Lung (tissue), 12 donors: ENCODE measurements around the gene PRKG1. TPM values are rescaled to one million over a fixed set of nuclear protein-coding genes. Genes with fewer than 3 reads are reported as not detected.

Experiments
- ATAC-seq: fragments of 200-7000 bp; cut with Tn5 transposase; one replicate; pipeline ENCODE4 v1.9.1; 2020; ENCODE audit warnings: moderate number of reproducible peaks; ENCODE audit not compliant: insufficient read depth, low FRiP score
- DNase-seq, 3 donors: peaks; one replicate each; pipeline ENCODE4 v3.0.0-alpha.2; 2013 to 2017
- H3K27ac ChIP-seq, 2 donors: one replicate each; pipeline ENCODE4 v1.5.1; 2013; ENCODE audit warnings: mild to moderate bottlenecking in 2 of 2, moderate library complexity in 2 of 2, control low read depth in 1 of 2, inconsistent platforms in 1 of 2, low read depth in 1 of 2, low read length in 1 of 2
- H3K27me3 ChIP-seq, 3 donors: one replicate each; pipeline ENCODE4 v1.5.1; 2013; ENCODE audit warnings: low read length in 2 of 3; ENCODE audit not compliant: control insufficient read depth in 3 of 3, insufficient read depth in 3 of 3
- H3K36me3 ChIP-seq, 4 donors: one replicate each; pipeline ENCODE4 v1.5.1; 2013; ENCODE audit warnings: low read length in 4 of 4, mild to moderate bottlenecking in 1 of 4, moderate library complexity in 1 of 4; ENCODE audit not compliant: control insufficient read depth in 4 of 4, insufficient read depth in 4 of 4
- H3K4me1 ChIP-seq, 5 donors: one replicate each; pipeline ENCODE4 v1.5.1; 2013; ENCODE audit warnings: low read length in 5 of 5, mild to moderate bottlenecking in 2 of 5, moderate library complexity in 1 of 5; ENCODE audit not compliant: control insufficient read depth in 5 of 5, insufficient read depth in 5 of 5
- H3K4me3 ChIP-seq: one replicate; pipeline ENCODE4 v1.5.1; 2013; ENCODE audit warnings: mild to moderate bottlenecking, control low read depth, moderate library complexity
- H3K9ac ChIP-seq, 2 donors: one replicate each; pipeline ENCODE4 v1.5.1; 2013; ENCODE audit warnings: low read length in 2 of 2, control low read depth in 1 of 2; ENCODE audit not compliant: insufficient read depth in 1 of 2
- H3K9me3 ChIP-seq, 4 donors: one replicate each; pipeline ENCODE4 v1.5.1; 2013; ENCODE audit warnings: low read length in 3 of 4, mild to moderate bottlenecking in 1 of 4, moderate library complexity in 1 of 4; ENCODE audit not compliant: control insufficient read depth in 4 of 4, insufficient read depth in 3 of 4
- CTCF ChIP-seq: IDR thresholded peaks from 2 replicates; pipeline ENCODE4 v1.5.1; 2012; ENCODE audit warnings: mild to moderate bottlenecking; ENCODE audit errors: control extremely low read depth, extremely low read depth
- WGBS, 2 donors: extraction: QIAGEN DNeasy Blood & Tissue Kit; methylation state at CpG; one replicate each; pipeline ENCODE4 v1.1.7; 2013; 5-methylcytosine and 5-hydroxymethylcytosine counted together
- polyA plus RNA-seq, 2 donors: library from polyadenylated mRNA; stranded (reverse); fragments of 200-250 nt; gene quantifications; one replicate each; pipeline ENCODE4 v1.2.1, GENCODE V29; 2013
- total RNA-seq, 2 donors: library from RNA; depleted of rRNA in 1 of 2; stranded (reverse); fragments of >200 nt in 1 of 2; gene quantifications; one replicate each; pipeline ENCODE4 v1.2.1, GENCODE V29; 2014 to 2021
- donor health status: control.
- donor health status: control.
- donor health status: Bipolar disorder and iron deficiency.
- donor health status: healthy.
- donor health status: DM: yes; HTN: yes; CAD: no.

The PRKG1 gene
- total and polyA plus RNA-seq, 4 donors = 2.1 to 50.8 (median 15.1) TPM

- Histone ChIP-seq H3K9me3 (no peaks in the 10 kb centered on the region), H3K27ac (no peak overlapping the region), H3K9ac (no peak overlapping the region), H3K4me3 (no peak overlapping the region), H3K27me3 (no peaks in the 10 kb centered on the region), H3K36me3 (no peaks in the 10 kb centered on the region), H3K4me1 (peaks cover 0 to 8% (median 2%) of the 10 kb centered on the region in 5 donors)
- ATAC-seq = no peak
- 73 to 92% methylated on average over 1 of the region's 1 CpG for WGBS, 2 donors
- DNase-seq = no peak
- TF ChIP-seq CTCF = no peak
These were observed 233.8 kb downstream of the PRKG1 start for GRCh38 chr10:51308116-51308515.

GRCh38 chr10:51311228-51311627 lies 236.9 kb downstream of the PRKG1 start:
- Histone ChIP-seq H3K9me3 (no peaks in the 10 kb centered on the region), H3K27me3 (no peaks in the 10 kb centered on the region), H3K36me3 (no peaks in the 10 kb centered on the region), H3K27ac (no peak overlapping the region), H3K4me1 (peaks cover 0 to 19% (median 3%) of the 10 kb centered on the region in 5 donors), H3K9ac (no peak overlapping the region), H3K4me3 (no peak overlapping the region)
- WGBS, 2 donors = 81 to 82% methylated on average over 2 of the region's 2 CpGs
- no peak for DNase-seq
- no peak for TF ChIP-seq CTCF
- ATAC-seq = no peak

GRCh38 chr10:51312817-51313216 lies 238.5 kb downstream of the PRKG1 start:
- no peak for TF ChIP-seq CTCF
- Histone ChIP-seq H3K9ac (no peak overlapping the region), H3K4me3 (no peak overlapping the region), H3K9me3 (no peaks in the 10 kb centered on the region), H3K4me1 (peaks cover 0 to 19% (median 3%) of the 10 kb centered on the region in 5 donors), H3K27me3 (no peaks in the 10 kb centered on the region), H3K27ac (no peak overlapping the region), H3K36me3 (no peaks in the 10 kb centered on the region)
- no peak for ATAC-seq
- no peak for DNase-seq
- 85 to 87% methylated on average over 2 of the region's 2 CpGs for WGBS, 2 donors

DNA sequence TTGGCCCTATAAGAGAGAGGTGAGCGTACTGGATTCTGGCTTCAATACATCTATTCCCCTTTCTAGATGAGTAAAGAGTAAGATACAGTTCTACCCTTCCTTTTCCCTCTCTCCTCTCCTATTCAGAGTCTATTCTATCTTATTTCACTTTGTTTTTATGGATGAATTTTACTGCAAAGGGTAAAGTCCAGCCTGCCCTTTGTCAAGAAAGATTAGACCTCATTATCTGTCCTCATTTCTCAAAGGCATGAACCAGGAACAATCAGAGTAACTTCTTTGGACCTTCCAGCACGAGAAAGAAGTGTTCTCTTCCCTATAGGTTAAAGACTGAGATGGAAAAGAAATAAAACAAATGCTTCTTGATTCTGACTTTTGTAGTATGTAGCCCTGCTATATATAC lies 239.0 kb downstream of the PRKG1 start:
- Histone ChIP-seq H3K9ac (no peak overlapping the region), H3K27me3 (no peaks in the 10 kb centered on the region), H3K4me3 (no peak overlapping the region), H3K9me3 (no peaks in the 10 kb centered on the region), H3K36me3 (no peaks in the 10 kb centered on the region), H3K4me1 (peaks cover 0 to 19% (median 3%) of the 10 kb centered on the region in 5 donors), H3K27ac (no peak overlapping the region)
- ATAC-seq (no peak), DNase-seq (no peak)
- WGBS, 2 donors = 89 to 90% methylated on average over 2 of the region's 2 CpGs
- no peak for TF ChIP-seq CTCF
